SK-N-SH (cell line): ENCODE measurements around the gene LMF1.

Experiments
- FOXJ3 ChIP-seq: sonication (generic); formaldehyde crosslinking; IDR thresholded peaks from 2 replicates; pipeline ENCODE4 v1.5.1; 2020; ENCODE audit warnings: mild to moderate bottlenecking, missing genetic modification reagents
- GABPA ChIP-seq: IDR thresholded peaks from 2 replicates; pipeline ENCODE4 v1.4.0; 2012; ENCODE audit warnings: low read depth, mild to moderate bottlenecking
- JUND ChIP-seq: IDR thresholded peaks from 2 replicates; pipeline ENCODE4 v1.4.0; 2012
- POLR2AphosphoS5 ChIP-seq: IDR thresholded peaks from 2 replicates; pipeline ENCODE4 v1.6.1; 2012; ENCODE audit warnings: low read depth, low read length
- REST ChIP-seq: IDR thresholded peaks from 2 replicates; pipeline ENCODE4 v1.6.1; 2012; ENCODE audit warnings: mild to moderate bottlenecking, low read depth, low read length, moderate library complexity
- RXRA ChIP-seq: IDR thresholded peaks from 2 replicates; pipeline ENCODE4 v1.4.0; 2012; ENCODE audit warnings: low read depth, mild to moderate bottlenecking, borderline replicate concordance
- SIN3A ChIP-seq: IDR thresholded peaks from 2 replicates; pipeline ENCODE4 v1.6.1; 2012; ENCODE audit warnings: low read depth, mild to moderate bottlenecking, low read length, moderate library complexity, borderline replicate concordance
- TAF1 ChIP-seq: IDR thresholded peaks from 2 replicates; pipeline ENCODE4 v1.6.1; 2012; ENCODE audit warnings: low read depth, mild to moderate bottlenecking, low read length, moderate library complexity, borderline replicate concordance
- TF ChIP-seq, protein P1 (sequence below): fragments of 200-600 bp; sonication (generic); IDR thresholded peaks from 2 replicates; pipeline ENCODE4 v1.6.1; 2017; ENCODE audit warnings: antibody characterized with exemption, mild to moderate bottlenecking, moderate library complexity
- TF ChIP-seq, protein P2 (sequence below): IDR thresholded peaks from 2 replicates; pipeline ENCODE4; 2012
- TF ChIP-seq, protein P3 (sequence below): fragments of 150-350 bp; IDR thresholded peaks from 2 replicates; pipeline ENCODE4 v1.6.1; 2017; ENCODE audit warnings: antibody characterized with exemption, low read length, low read depth, borderline replicate concordance

- TF ChIP-seq, protein P1, sequence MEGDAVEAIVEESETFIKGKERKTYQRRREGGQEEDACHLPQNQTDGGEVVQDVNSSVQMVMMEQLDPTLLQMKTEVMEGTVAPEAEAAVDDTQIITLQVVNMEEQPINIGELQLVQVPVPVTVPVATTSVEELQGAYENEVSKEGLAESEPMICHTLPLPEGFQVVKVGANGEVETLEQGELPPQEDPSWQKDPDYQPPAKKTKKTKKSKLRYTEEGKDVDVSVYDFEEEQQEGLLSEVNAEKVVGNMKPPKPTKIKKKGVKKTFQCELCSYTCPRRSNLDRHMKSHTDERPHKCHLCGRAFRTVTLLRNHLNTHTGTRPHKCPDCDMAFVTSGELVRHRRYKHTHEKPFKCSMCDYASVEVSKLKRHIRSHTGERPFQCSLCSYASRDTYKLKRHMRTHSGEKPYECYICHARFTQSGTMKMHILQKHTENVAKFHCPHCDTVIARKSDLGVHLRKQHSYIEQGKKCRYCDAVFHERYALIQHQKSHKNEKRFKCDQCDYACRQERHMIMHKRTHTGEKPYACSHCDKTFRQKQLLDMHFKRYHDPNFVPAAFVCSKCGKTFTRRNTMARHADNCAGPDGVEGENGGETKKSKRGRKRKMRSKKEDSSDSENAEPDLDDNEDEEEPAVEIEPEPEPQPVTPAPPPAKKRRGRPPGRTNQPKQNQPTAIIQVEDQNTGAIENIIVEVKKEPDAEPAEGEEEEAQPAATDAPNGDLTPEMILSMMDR: no peak
- no peak for TF ChIP-seq SIN3A
- TF ChIP-seq RXRA: no peak
- no peak for TF ChIP-seq POLR2AphosphoS5
- TF ChIP-seq, protein P2, sequence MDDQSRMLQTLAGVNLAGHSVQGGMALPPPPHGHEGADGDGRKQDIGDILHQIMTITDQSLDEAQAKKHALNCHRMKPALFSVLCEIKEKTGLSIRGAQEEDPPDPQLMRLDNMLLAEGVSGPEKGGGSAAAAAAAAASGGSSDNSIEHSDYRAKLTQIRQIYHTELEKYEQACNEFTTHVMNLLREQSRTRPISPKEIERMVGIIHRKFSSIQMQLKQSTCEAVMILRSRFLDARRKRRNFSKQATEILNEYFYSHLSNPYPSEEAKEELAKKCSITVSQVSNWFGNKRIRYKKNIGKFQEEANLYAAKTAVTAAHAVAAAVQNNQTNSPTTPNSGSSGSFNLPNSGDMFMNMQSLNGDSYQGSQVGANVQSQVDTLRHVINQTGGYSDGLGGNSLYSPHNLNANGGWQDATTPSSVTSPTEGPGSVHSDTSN: no peak
- no peak for TF ChIP-seq TAF1
- no peak for TF ChIP-seq GABPA
- no peak for TF ChIP-seq FOXJ3
- TF ChIP-seq REST: no peak
- no peak for TF ChIP-seq JUND
- TF ChIP-seq, protein P3, sequence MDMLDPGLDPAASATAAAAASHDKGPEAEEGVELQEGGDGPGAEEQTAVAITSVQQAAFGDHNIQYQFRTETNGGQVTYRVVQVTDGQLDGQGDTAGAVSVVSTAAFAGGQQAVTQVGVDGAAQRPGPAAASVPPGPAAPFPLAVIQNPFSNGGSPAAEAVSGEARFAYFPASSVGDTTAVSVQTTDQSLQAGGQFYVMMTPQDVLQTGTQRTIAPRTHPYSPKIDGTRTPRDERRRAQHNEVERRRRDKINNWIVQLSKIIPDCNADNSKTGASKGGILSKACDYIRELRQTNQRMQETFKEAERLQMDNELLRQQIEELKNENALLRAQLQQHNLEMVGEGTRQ: no peak
Observed at GRCh38 chr16:876041-876335, 94.8 kb downstream of the LMF1 start.
